Measurements from ENCODE around the gene SRI. TPM values are rescaled to one million over a fixed set of nuclear protein-coding genes. Genes with fewer than 3 reads are reported as not detected.

Gene SRI
- total RNA-seq, 1 donor from 2014 or later, result 83.5 TPM

- TF ChIP-seq CTCF (IDR thresholded peaks at IDR 0.05; ENCODE audit: unreplicated experiment), result no peak
- H3K36me3 Mint-ChIP-seq, result peaks cover 19% of the 10 kb centered on the region
- DNase-seq (ENCODE audit: low spot score in 2 of 2, unreplicated experiment in 2 of 2), result no peak
- no peaks in the 10 kb centered on the region for H3K9me3 Mint-ChIP-seq
- no peak overlapping the region for H3K27ac Mint-ChIP-seq
- H3K4me3 Mint-ChIP-seq, result no peak overlapping the region
- no peaks in the 10 kb centered on the region for H3K27me3 Mint-ChIP-seq (ENCODE audit: low read depth)
- peaks cover 15% of the 10 kb centered on the region for H3K4me1 Mint-ChIP-seq
Measured at GRCh38 chr7:88214456-88214855, 5.4 kb downstream of the SRI start.

DNA sequence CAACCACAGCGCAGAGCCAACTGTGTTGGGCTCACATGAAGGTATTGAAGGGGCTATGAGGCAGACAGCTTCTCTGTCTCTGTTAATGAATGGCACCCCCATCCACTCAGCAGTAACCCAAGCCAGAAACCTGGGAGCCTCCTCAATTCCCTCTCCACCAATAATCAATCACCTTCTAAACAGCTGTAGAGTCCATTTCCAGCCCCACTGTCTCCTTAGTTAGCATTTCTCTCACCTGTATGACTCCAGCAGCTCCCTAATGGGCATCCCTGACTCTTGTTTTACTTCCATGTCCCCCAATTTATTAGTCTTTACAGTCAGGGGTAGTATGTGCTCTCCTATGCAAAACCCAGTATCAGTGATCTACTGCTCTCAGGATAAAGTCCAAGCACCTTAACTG lies 6.9 kb downstream of the SRI start:
- Mint-ChIP-seq H3K9me3 (no peaks in the 10 kb centered on the region), H3K4me3 (no peak overlapping the region), H3K4me1 (peaks cover under 1% of the 10 kb centered on the region), H3K27ac (no peak overlapping the region), H3K27me3 (ENCODE audit: low read depth) (no peaks in the 10 kb centered on the region), H3K36me3 (peaks cover 20% of the 10 kb centered on the region)
- no peak for DNase-seq (ENCODE audit: low spot score in 2 of 2, unreplicated experiment in 2 of 2)
- no peak for TF ChIP-seq CTCF (IDR thresholded peaks at IDR 0.05; ENCODE audit: unreplicated experiment)

- no peak for DNase-seq (ENCODE audit: low spot score in 2 of 2, unreplicated experiment in 2 of 2)
- TF ChIP-seq CTCF (IDR thresholded peaks at IDR 0.05; ENCODE audit: unreplicated experiment), result no peak
- no peak overlapping the region for H3K27ac Mint-ChIP-seq
- no peaks in the 10 kb centered on the region for H3K27me3 Mint-ChIP-seq (ENCODE audit: low read depth)
- no peaks in the 10 kb centered on the region for H3K9me3 Mint-ChIP-seq
- peaks cover 45% of the 10 kb centered on the region for H3K36me3 Mint-ChIP-seq
- no peaks in the 10 kb centered on the region for H3K4me1 Mint-ChIP-seq
- no peak overlapping the region for H3K4me3 Mint-ChIP-seq
Measured at GRCh38 chr7:88208521-88208920, 11.3 kb downstream of the SRI start.

DNA sequence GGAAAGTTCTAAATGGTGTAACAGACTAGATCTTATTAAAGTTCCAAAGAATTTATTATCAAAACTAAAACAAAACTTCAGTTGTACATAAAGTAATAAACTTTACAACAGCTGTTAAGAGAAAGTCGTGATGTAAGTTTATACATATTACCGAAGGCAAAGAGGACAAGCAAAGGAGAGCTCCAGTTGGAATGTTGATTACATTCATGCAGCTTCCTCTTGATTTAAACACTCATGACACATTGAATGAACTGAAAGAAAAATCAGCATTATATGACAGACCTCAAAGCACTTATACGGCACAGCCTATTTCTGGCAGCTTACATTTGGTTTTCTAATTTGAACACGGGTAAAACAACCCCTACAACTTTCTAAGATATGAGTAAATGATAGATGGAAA lies 13.6 kb downstream of the SRI start:
- H3K27me3 Mint-ChIP-seq (ENCODE audit: low read depth), result no peaks in the 10 kb centered on the region
- no peak overlapping the region for H3K4me3 Mint-ChIP-seq
- no peak for TF ChIP-seq CTCF (IDR thresholded peaks at IDR 0.05; ENCODE audit: unreplicated experiment)
- H3K27ac Mint-ChIP-seq, result no peak overlapping the region
- no peak for DNase-seq (ENCODE audit: low spot score in 2 of 2, unreplicated experiment in 2 of 2)
- peaks cover 45% of the 10 kb centered on the region for H3K36me3 Mint-ChIP-seq
- H3K9me3 Mint-ChIP-seq, result no peaks in the 10 kb centered on the region
- no peaks in the 10 kb centered on the region for H3K4me1 Mint-ChIP-seq

DNA sequence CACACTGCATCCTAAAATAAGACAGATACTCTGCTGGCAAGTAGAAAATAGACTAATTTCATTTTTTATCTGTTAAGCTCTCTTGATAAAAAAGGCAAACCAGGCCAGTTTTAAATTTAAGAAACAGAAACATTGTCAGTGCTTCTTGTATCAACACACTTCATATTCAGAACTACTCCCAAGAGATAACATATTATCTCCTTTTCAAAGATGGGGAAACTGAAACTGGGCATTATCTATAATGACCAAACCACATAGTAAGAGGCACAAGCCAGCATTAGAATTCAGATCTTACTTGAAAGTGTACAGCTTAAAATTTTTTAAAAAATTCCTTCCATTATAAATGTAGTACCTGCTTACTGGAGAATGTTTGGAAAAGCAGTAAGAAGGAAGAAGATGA lies 14.7 kb downstream of the SRI start:
- TF ChIP-seq CTCF (IDR thresholded peaks at IDR 0.05; ENCODE audit: unreplicated experiment), result no peak
- Mint-ChIP-seq H3K27me3 (ENCODE audit: low read depth) (no peaks in the 10 kb centered on the region), H3K4me1 (no peaks in the 10 kb centered on the region), H3K27ac (no peak overlapping the region), H3K9me3 (no peaks in the 10 kb centered on the region), H3K4me3 (no peak overlapping the region), H3K36me3 (peaks cover 41% of the 10 kb centered on the region)
- DNase-seq (ENCODE audit: low spot score in 2 of 2, unreplicated experiment in 2 of 2), result no peak

DNA sequence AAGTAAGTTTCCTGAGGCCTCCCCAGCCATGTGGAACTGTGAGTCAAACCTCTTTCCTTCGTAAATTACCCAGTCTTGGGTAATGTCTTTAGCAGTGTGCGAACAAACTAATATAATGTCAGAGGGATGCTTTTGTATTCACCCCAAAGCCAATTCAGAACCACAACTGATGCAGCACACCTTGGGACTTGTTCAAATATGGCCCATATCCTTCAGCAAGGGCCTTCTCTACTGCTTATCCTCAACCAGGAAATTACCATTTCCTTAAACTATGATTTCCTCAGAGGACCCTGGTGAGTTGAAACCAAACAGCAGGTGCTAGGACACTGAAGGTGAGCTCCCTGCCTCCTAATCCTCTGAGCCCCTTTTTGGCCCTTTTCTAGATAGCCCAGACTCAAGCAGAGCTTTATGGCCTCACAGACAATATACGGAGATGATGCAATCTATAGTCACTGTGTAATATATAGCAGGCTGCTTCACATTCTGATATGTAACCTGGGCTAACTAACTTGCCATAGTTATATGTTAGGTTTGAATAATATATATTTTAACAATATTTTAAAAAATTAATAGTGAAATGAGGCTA lies 15.2 kb downstream of the SRI start:
- Mint-ChIP-seq H3K36me3 (peaks cover 36% of the 10 kb centered on the region), H3K4me1 (no peaks in the 10 kb centered on the region), H3K9me3 (no peaks in the 10 kb centered on the region), H3K4me3 (no peak overlapping the region), H3K27ac (no peak overlapping the region), H3K27me3 (ENCODE audit: low read depth) (no peaks in the 10 kb centered on the region)
- TF ChIP-seq CTCF (IDR thresholded peaks at IDR 0.05; ENCODE audit: unreplicated experiment), result no peak
- DNase-seq (ENCODE audit: low spot score in 2 of 2, unreplicated experiment in 2 of 2), result no peak
